Cerebellar cortex (tissue), 1 donor: ENCODE results near the gene SERPIND1.
"Not testable (repeated sequence)": the region's sequence is repeated elsewhere in the genome, so short reads cannot be mapped to it uniquely, and the experiment has no call there.

Experiments
- DNase-seq: peaks from one replicate; pipeline ENCODE4 v3.0.0-alpha.2; 2015; ENCODE audit warnings: low spot score

The SERPIND1 gene

DNA sequence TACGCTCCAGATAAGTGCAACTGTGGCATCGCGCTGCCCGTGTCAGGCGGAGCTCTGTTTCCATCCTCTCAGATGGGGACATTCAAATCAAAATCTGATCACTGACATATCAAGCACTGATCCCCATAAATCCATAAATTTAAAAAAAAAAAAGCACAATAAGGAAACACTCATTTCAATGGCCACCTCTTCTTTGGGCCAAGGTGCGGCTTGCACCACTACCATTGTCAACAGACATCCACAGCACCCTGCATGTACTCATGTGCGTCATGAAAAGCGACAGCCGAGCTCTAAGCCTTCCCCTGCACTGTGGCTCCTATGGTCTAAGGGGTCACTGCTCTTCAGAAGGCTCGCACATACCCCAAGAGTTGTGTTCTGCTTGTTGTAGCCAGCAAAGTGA, 26.7 kb upstream of the SERPIND1 start:
- DNase-seq, result no peak

DNA sequence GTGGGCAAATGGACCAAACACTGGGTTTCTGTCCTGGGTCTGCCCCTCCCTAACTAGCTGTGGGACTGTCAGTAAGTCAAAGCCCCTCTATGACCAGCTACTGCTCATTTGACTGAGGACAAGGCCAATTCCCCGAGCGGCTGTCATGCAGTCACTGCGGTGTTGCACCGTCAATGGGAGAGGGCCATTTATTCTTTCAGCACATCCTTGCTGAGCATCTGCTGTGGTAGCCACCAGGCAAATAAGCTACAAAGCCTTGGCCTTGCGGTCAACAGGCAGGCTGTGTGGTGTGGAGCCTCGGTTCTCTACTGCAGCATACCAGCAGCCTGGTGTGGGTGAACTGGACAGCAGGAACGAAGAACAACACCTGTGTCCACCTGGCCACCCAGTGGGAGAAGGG, 25.8 kb upstream of the SERPIND1 start:
- DNase-seq, result no peak

DNA sequence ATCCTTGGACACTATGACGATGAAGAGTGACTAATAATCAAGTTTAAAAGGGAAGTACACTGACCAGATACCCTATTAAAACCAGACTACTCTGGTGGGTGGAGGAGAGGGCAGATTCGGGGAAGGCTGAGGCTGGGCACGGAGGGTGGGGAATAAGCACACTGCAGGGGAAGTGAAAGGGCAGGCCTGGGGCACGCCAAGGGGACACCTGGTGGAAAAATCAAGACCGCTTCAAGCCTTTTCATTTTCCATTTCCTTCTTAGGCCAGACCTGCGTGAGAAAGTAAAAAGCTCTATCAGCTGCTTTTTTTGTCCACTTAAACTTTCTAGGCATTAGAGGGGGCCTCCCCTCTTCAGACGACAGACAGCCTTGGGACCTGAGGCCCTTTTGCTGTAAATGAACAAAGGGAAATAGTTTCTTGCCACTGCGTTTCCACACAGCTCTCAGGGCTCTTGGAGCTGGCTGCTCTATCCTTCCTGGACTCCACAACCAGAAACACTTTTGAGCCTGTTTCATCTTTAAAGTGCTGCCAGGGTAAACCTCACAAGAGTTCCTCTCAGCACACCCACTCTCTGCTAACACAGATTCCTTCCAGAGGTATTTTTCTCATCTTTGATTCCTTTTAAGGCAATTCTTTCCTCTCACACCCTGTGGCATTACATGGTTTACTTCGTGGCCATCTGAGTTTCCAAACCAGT, 25.0 kb upstream of the SERPIND1 start:
- DNase-seq, result no peak

DNA sequence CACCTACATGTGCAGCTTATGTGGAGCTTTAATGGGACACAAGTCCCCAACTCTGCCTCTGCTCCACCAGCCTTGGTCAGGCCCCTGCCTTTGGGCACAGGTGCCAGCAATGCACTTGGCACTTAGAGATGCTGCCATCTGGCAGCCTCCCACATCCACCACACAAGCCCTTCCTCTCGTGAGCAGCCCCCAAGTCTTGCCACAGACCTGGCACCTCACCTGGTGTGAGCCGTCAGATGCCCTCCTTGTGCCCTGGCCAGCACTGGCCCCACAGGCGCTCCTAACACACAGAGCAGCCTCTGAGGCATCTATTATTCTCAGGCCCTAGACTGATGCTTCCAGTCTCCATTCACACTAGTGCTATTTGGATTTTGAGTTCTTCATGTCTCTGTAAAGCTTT, 24.5 kb upstream of the SERPIND1 start:
- DNase-seq, result peak; percentile 63

DNA sequence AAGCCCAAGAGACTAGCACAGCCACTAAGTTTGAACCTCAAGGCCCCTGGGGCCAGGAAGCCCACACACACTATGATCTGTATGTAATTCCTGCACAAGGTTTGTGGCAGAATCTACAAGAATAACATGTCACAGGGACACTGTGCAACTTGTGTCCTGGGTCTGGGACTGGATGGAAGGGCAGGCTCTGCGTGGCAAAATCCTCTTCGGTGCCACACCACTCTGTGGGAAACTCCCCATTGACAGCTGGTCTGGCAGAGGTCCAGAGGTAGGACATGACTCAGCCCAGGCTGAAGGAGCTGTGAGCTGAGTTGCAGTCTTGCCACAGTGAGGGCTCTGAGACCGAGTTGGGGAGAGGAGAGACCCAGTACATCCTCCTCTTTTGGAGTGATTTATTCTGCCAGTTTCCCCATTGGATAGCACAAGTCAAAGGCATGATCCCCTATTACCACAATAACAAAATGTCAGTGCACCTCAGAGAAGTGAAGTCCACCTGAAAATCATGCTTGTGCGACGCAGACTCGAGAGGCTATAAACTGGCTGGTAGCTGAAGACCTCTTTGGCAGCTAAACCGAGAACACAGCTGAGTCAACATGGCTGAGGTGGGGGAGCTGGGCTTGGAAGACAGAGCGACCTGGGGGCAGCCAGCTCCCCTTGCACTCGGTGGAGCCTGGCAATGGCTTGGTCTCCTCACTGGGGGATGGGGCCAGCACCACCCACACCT, 23.3 kb upstream of the SERPIND1 start:
- DNase-seq, result peak; percentile 49

DNA sequence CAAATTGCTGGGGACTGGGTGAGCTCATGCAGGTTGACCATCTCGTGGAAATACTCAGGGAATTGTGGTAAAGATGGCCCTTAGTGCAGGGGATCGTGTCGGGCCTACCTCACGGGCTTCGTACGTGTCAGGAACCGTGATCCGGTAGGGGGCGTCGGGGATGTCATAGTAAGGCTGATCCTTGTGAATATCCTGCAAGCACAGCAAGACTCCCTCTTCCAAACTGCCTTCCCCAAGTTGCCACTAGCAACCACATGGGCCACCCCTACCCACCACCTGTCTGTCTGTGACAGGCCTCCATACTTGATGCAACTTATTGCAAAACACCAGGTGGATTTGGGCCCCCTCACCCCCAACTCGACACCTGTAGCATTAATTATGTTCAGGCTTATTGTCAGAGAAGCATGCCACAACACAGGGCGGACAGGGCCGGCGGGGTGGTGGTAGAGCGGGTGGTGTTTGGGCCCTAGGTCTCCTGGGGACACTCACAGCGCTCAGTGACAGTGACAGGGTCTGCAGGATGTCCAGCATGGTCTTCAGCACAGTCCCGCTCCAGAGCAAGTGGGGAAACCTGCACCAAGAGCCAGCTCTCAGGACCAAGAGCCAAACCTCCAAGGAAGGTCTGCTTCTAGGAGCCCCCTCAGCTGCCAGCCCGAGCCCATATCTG, 22.6 kb upstream of the SERPIND1 start:
- DNase-seq, result no peak

DNA sequence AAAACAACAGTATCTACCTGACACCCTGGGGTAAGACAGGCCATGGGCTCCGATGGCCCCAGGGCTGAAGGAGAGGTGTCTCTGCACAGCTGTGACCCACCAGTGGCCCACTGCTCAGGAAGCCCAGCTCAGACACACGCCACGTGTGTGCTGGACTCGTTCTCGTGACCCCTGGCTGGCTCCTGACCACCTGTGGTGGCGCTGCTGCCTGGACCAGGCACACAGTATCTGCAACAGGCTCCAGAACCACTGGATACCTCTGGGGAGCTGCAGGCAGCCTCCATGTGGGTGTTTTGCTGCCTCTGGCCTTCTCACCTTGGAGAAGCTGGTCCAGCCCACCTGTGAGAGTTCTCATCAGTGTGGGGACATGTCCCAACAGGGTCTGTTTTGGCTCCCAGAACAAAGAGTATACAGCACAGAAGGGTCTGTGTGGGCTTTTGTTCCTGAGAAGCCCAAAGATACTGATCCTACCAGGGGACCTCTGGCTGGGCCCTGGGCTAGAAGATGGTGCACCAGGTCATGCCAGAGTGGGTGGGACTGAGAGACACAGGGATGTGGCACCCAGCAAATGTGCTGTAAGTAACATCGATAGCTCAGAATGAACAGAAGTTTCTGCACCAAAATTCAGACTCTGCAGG, 21.7 kb upstream of the SERPIND1 start:
- no peak for DNase-seq

DNA sequence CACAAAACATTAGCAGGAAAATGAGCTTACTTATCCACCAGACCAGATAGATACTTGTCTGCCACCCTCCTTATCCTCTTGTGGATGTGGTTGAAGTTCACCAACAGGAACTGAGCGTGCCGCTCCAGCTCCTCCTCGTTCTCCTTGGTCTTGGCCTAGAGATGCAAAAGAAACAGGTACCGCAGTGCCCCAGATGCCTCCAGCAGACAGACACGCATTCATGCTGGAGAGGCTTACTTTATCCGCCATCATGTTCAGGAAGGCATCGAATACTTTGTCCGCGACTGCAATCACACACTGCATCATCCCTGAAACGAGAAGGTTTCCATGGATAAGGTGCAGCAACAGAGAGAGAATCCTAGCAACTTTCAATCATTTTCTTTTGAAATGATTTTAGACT, 21.0 kb upstream of the SERPIND1 start:
- DNase-seq, result no peak

DNA sequence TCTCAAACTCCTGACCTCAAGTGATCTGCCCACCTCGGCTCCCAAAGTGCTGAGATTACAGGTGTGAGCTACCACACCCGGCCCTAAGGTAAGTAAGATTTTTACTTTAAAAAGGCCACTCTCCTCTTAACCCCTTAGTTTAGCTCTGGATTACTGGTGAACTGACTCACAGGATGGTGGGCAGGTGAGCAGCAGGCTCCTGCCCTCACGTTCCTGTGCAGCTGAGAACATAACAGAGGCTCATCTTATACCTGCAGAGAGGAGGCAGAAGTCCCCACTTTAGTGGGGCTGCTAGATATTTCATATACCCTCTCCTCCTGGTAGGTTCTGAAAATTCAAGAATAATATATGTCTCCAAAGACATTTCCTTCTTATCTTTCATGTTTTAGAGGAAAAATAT, 17.1 kb upstream of the SERPIND1 start:
- no peak for DNase-seq

DNA sequence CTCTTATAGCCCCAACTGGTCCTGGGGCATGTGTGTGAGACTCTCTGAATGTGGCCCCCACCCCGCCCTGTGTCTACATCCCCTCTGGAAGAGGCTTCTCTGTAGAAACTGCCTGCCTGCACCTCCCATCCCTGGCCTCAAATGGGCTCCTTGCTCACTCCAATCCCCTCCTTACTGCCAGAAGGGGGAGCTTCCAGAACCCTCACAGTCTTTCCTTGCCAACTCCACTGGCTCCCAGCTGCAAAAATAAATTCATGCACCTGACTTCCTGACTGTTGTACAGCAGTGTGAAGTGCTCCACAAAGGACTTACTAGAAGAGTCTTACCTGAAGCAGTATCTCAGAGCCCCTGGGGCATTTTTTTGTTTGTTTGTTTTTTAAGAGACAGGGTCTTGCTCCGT, 15.2 kb upstream of the SERPIND1 start:
- DNase-seq, result no peak

DNA sequence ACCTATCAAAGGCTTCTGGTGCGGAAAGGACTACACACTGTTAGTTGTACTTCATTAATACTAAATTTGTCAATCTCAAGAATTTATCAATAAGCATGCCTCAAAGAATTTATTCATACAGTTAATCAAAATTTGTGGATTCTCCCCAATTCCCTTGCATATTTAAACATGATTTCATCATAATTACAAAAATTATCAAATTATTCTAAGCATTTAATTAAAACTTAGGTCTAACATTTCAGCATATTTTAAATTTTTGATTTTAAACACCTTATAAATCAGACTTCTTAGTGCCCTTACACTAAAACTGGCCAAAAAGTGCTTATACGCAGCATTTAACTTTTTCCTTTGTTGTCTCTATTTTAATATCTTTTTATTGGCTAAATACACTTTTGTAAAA, 13.8 kb upstream of the SERPIND1 start:
- no peak for DNase-seq

DNA sequence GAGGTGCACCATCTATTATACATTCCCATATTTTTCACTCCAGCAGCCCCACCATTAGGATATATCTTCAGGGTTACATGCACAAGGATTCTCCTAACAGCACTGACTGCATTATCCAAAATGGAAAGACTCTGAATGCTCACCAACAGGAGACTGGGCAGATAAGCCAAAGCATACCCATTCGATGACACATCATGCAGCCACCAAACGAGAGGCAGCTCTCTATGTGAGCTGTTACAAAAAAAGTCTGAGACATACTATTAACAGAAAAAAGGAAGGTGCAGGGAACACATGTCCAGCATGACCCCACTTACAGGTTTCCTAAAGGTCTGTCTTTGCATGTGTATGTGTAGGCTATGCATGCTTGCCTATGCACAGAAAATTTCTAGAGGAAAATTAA, 12.4 kb upstream of the SERPIND1 start:
- DNase-seq, result no peak

DNA sequence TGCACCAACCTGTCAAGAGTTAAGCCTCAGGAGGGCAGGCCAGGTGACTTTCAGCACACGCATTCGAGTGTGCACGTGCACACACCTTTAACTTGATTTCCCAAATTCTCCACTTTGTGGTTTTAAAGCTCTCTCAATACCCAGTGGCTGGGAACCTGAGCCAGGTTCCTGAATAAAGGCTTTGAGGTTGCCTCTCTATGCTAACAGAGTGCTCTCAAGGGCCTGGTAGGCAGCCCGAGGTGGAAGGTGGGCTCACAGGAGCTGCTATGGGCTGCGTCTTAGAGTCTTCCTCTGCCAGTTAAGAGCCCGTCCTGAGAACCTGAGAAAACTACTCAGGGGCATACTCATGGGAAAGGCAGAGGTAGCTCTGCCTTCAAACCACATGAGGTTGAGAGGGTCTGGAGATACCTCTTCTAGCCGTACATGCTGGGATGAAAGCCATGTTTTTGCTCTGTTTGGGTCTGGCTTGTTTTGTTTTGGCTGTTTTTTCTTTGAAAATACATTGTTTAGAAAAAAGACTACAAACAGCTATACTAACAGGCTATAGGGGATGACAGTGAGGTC, 11.6 kb upstream of the SERPIND1 start:
- DNase-seq, result no peak

DNA sequence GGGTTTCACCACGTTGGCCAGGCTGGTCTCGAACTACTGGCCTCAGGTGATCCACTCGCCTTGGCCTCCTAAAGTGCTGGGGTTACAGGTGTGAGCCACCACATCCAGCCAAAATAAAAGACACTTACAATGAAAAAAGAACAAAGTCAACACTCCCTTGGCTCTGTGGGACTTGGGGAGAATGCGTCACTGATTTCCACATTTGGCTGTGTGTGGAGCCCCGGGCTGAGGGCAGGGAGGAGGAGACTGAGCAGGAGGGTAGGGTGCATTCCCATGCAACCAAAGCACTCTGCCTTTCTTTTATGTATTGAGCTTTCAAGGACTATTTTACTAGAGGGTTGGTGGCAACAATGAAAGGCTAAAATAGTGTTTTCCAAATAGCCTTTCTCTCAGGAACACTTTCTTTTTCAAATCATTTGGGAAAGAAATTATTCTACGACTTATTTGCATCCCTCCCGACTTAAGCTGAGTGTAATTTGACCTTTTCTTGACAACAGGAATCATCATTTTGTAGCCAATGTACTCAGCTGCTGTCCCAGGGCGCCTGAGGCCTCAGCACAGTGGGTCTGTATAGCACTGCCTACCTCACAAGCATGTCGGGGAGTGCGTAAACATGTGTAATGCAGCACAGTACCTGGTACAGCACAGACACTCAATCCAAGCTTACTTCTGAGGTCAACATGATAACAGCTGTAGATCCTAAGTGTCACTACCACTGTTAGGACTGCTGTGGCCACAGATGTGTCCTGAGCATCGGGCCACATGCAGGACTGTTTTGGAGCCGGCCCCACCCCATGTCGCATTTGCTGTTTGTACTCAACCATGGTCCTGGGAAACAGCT, 10.1 kb upstream of the SERPIND1 start:
- no peak for DNase-seq

DNA sequence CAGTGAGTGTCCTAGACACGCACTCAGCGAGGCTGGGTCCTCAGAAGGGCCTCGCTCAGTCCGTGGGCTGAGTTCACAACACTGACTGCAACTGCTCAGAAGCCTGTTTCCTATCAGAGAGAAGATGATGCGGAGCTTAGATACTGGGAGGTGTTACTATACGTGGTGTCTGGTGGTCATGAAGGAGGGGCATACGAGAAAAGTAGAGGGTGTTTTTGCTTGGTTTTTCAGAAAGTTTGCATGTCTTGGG, 9.5 kb upstream of the SERPIND1 start:
- no peak for DNase-seq

DNA sequence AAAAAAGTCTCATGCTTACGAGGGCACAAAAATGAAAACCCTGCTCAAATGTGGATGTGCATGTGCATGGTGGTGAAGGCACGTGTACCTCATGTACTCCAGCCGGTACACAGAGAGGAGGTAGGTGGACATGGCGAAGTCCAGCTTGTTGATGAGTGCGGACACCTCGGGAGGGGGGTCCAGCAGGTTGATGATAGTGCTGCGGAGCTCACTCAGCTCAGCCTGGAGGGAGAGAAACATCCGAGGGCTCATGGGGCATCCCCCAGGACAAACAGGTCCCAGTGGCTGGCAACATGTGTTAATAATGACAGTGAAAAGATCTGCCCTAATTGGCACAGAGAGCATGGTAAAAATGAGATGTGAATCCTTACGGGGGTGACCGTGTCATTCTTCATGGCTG, 9.2 kb upstream of the SERPIND1 start:
- no peak for DNase-seq

DNA sequence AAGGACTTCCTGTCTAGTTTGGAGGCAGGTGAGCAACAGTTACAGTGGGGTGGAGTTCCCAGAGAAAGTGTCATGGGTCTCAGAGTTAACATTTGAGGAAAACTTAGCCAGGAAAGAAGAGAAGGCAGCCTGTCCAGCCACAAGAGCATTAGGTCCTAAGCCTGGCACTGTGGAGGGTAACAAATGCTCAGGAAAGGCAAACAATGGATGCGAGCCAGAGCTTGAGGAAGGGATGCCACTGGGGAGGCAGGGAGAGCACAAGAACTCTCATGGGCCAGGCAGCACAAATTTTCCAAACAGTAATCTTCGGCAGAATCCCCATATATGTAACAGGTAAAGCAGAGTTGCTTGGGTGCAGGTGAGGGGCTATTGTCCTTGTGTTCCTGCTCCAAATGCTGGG, 8.0 kb upstream of the SERPIND1 start:
- peak; percentile 47 for DNase-seq

DNA sequence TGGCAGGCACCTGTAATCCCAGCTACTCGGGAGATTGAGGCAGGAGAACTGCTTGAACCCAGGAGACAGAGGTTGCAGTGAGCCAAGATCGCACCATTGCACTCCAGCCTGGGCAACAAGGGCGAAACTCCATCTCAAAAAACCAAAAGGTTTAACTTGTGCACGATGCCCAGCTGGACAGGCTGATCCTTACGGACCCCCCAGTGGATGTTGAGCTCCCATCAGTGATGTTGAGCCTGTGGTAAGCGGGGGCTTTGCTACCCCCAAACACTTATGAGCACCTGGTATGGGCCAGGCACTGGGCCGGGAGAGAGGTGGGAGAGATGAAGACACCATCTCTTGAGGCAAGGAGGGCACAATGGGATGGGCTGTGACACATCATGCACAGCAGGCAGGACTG, 7.4 kb upstream of the SERPIND1 start:
- DNase-seq, result no peak

DNA sequence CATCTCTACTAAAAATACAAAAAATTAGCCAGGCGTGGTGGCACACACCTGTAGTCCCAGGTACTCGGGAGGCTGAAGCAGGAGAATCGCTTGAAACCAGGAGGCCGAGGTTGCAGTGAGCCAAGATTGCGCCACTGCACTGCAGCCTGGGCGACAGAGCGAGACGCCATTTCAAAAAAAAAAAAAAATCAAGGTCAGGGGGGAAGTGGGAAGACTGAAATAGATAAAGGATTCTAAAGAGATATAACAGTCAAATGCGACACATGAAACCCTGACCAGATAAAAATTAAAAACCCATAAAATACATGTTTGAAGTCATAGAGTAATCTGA, 4.5 kb upstream of the SERPIND1 start:
- not testable (repeated sequence) for DNase-seq

DNA sequence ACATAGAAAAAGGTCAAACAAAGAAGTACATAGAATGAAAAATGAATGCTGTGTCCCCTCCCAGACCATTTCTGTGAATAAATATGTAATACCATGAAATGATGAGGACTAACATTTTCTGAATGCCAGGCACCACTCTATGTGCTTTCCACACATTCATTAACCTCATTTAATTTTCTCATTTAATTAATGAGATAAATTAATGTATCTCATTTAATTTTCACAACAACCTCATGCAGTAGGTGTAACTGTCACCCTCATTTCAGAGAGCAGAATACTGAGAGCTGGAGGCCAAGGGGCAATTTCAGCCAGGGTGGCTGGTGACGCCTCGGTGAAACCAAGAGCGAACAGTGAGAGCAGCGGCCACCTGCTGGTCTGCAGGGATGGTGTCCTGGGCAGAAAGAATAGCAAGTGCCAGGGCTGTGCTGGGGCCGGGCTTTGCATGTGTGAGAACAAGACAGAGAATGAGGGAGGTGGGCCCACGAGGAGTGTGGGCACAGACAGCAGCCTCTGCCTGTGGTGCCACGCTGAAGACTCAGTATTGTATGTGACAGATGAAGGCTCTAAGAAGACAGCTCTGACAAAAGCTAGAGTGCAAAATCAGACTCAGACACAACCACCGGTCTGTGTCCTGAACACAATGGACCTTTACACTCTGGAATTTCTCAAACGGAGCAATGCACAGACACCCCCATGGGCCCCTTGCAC, 1.8 kb upstream of the SERPIND1 start:
- DNase-seq, result no peak

DNA sequence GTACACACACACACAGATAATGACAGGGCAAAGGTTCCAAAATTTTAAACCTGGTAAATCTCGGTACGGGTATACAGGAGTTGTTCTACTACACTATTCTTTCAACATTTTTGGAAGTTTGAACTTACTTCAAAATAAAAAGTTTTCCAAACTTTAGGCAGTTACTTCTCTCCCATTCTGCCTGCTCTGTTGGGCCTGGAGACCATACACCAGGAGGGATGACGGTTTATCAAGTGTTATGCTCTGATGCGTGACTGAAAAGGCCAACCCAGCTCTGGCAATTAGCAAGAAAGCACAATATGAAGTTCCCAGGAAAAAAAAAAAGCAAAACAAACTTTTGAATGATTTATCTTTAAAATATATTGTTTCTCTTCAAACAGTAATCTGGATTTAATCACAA, 969 bp downstream of the SERPIND1 start:
- DNase-seq, result no peak
